ENCODE results near the gene NUDT21. TPM values are rescaled to one million over a fixed set of nuclear protein-coding genes. Genes with fewer than 3 reads are reported as not detected.

NUDT21 gene
- total and polyA plus RNA-seq, 2 of the 8 experiments (the other 6 are each of a cell fraction or from before 2014, with no cell fraction given): 78.1 to 277 TPM

GRCh38 chr16:56462064-56462796 lies 11.1 kb upstream of the NUDT21 start:
- Histone ChIP-seq H3K4me3 (ENCODE audit: extremely low read depth in 1 of 4, insufficient read depth in 2 of 4, low read depth in 3 of 4, low read length in 4 of 4) (no peak overlapping the region), H3K4me2 (ENCODE audit: insufficient read depth in 1 of 2, low read depth in 2 of 2, low read length in 2 of 2) (no peak overlapping the region), H3K79me1 (ENCODE audit: low read depth, low read length) (no peaks in the 10 kb centered on the region), H3K14ac (ENCODE audit: insufficient read length) (no peak overlapping the region), H3K9me3 (ENCODE audit: insufficient read depth in 2 of 2, low read depth in 1 of 2, low read length in 1 of 2) (no peaks in the 10 kb centered on the region), H3K27ac (ENCODE audit: low read depth, low read length) (no peak overlapping the region), H2BK20ac (ENCODE audit: low read length) (no peak overlapping the region), H2BK12ac (ENCODE audit: low read depth, low read length) (no peak overlapping the region), H2BK120ac (replicated peaks; ENCODE audit: low read depth, low read length) (no peak overlapping the region), H4K8ac (ENCODE audit: extremely low read depth, insufficient read depth, low read length) (no peak overlapping the region), H3K79me2 (ENCODE audit: control insufficient read depth in 1 of 2, insufficient read depth in 2 of 2, low read length in 2 of 2) (no peaks in the 10 kb centered on the region), H3K4ac (replicated peaks; ENCODE audit: insufficient read length, low read depth, low read length) (no peak overlapping the region), H3K9ac (replicated peaks in 1 of 4; ENCODE audit: extremely low read depth in 1 of 4, low read depth in 3 of 4, low read length in 3 of 4) (no peak overlapping the region), H2AK5ac (ENCODE audit: low read depth, low read length) (no peak overlapping the region), H3K56ac (replicated peaks; ENCODE audit: insufficient read length, low read depth, low read length) (no peak overlapping the region), H2BK15ac (ENCODE audit: low read length) (no peak overlapping the region), H3K4me1 (replicated peaks in 1 of 4; ENCODE audit: control insufficient read depth in 3 of 4, insufficient read depth in 4 of 4, low read length in 3 of 4) (no peaks in the 10 kb centered on the region), H2AFZ (ENCODE audit: low read length) (no peak overlapping the region), H4K91ac (replicated peaks; ENCODE audit: insufficient read length, low read length) (no peak overlapping the region), H3K27me3 (replicated peaks in 1 of 4; ENCODE audit: control insufficient read depth in 3 of 4, extremely low read depth in 1 of 4, insufficient read depth in 3 of 4, low read length in 3 of 4) (no peaks in the 10 kb centered on the region), H3K23ac (ENCODE audit: insufficient read length) (no peak overlapping the region), H4K20me1 (replicated peaks in 1 of 2; ENCODE audit: control insufficient read depth in 1 of 2, insufficient read depth in 2 of 2, low read length in 2 of 2) (no peaks in the 10 kb centered on the region), H3K36me3 (ENCODE audit: control insufficient read depth in 2 of 4, insufficient read depth in 4 of 4, low read length in 3 of 4) (peaks cover 10 to 72% (median 46%) of the 10 kb centered on the region in 4 experiments), H2BK5ac (ENCODE audit: low read depth, low read length) (no peak overlapping the region), H4K5ac (ENCODE audit: insufficient read length, low read depth, low read length) (no peak overlapping the region), H3K23me2 (ENCODE audit: low read depth, low read length) (no peaks in the 10 kb centered on the region), H3K18ac (ENCODE audit: extremely low read depth, low read length) (no peak overlapping the region)
- POLR2A ChIA-PET (ENCODE audit: partially characterized antibody): interaction anchor here (1.0 to 1.7 kb wide), 4 partner anchors 9 to 19 kb away, joined by 3 to 9 read pairs (median 4); no protein-coding TSS in a partner anchor
- no peak for FAIRE-seq
- 91% methylated on average over 3 of the region's 3 CpGs; no CpG with 5 or more reads in 1 of the 2 experiments for WGBS, 2 experiments (ENCODE audit: extremely low coverage in 1 of 2, insufficient coverage in 1 of 2, insufficient read length in 1 of 2, insufficient replicate concordance in 2 of 2, low coverage in 1 of 2, low lambda C conversion rate in 2 of 2, missing lambda C conversion rate in 1 of 2)
- TF ChIP-seq SIRT6 (IDR thresholded peaks at IDR 0.05; ENCODE audit: low read length) (no peak), KDM5A (IDR thresholded peaks at IDR 0.05; ENCODE audit: low read length) (no peak)
- CTCF ChIA-PET (ENCODE audit: partially characterized antibody): no interaction called here
- no peak for DNase-seq (ENCODE audit: low read depth in 1 of 2, low spot score in 2 of 2)

All from H1 (cell line).